ENCODE results near the gene SERPIND1. TPM values are rescaled to one million over a fixed set of nuclear protein-coding genes. Genes with fewer than 3 reads are reported as not detected.
"Not testable (repeated sequence)": the region's sequence is repeated elsewhere in the genome, so short reads cannot be mapped to it uniquely, and the experiment has no call there.

Gene SERPIND1
- total and polyA plus RNA-seq, 10 of the 15 experiments (the other 5 are each of a cell fraction or from before 2014, with no cell fraction given) = 0.08 to 0.85 (median 0.38) TPM; not detected in 1

DNA sequence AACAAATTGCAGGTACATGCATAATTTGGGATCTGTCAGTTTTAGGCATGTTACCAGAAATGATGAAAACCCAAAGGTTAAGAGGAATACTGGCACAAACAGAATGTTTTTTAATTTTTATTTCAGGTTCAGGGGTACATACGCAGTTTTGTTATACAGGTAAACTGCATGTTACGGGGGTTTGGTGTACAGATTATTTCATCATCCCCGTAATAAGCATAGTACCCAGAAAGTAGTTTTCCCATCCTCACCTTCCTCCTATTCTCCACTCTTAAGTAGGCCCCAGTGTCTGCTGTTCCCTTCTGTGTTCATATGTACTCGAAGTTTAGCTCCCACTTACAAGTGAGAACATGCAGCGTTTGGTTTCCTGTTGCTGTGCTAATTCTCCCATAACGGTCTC lies 51.7 kb downstream of the SERPIND1 start (continued):
- no peak for TF ChIP-seq POLR2AphosphoS2 (IDR thresholded peaks at IDR 0.05; ENCODE audit: low read depth, low read length)
- TF ChIP-seq HCFC1 (IDR thresholded peaks at IDR 0.05; ENCODE audit: low read length) = no peak
- no peak for TF ChIP-seq DPF2 (IDR thresholded peaks at IDR 0.05)
- TF ChIP-seq, protein P1, sequence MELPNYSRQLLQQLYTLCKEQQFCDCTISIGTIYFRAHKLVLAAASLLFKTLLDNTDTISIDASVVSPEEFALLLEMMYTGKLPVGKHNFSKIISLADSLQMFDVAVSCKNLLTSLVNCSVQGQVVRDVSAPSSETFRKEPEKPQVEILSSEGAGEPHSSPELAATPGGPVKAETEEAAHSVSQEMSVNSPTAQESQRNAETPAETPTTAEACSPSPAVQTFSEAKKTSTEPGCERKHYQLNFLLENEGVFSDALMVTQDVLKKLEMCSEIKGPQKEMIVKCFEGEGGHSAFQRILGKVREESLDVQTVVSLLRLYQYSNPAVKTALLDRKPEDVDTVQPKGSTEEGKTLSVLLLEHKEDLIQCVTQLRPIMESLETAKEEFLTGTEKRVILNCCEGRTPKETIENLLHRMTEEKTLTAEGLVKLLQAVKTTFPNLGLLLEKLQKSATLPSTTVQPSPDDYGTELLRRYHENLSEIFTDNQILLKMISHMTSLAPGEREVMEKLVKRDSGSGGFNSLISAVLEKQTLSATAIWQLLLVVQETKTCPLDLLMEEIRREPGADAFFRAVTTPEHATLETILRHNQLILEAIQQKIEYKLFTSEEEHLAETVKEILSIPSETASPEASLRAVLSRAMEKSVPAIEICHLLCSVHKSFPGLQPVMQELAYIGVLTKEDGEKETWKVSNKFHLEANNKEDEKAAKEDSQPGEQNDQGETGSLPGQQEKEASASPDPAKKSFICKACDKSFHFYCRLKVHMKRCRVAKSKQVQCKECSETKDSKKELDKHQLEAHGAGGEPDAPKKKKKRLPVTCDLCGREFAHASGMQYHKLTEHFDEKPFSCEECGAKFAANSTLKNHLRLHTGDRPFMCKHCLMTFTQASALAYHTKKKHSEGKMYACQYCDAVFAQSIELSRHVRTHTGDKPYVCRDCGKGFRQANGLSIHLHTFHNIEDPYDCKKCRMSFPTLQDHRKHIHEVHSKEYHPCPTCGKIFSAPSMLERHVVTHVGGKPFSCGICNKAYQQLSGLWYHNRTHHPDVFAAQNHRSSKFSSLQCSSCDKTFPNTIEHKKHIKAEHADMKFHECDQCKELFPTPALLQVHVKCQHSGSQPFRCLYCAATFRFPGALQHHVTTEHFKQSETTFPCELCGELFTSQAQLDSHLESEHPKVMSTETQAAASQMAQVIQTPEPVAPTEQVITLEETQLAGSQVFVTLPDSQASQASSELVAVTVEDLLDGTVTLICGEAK (IDR thresholded peaks at IDR 0.05; ENCODE audit: borderline replicate concordance) = no peak

DNA sequence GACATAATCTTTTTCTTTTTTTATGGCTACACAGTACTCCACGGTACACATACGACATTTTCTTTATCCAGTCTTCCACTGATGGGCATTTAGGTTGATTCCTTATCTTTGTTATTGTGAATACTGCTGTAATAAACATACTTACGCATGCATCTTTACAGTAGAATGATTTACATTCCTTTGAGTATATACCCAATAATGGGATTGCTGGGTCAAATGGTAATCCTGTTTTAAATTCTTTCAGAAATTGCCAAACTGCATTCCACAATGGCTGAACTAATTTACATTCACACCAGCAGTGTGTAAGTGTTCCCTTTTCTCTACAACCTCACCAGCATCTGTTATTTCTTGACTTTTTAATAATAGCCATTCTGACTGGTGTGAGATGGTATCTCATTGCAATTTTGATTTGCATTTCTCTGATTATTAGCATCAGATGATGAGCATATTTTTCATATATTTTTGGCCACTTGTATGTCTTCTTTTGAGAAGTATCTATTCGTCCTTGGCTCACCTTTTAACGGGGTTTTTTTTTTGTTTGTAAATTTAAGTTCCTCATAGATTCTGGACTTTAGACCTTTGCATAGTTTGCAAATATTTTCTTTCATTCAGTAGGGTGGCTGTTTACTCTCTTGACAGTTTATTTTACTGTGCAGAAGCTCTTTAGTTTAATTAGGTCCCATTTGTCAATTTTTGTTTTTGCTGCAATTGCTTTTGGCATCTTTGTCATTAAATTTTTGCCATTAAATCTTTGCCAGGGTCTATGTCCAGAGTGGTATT lies 52.6 kb downstream of the SERPIND1 start:
- ATAC-seq; H3K79me2 ChIP-seq (ENCODE audit: control insufficient read depth, insufficient read depth, low read length); intact Hi-C loops (cut with micrococcal nuclease; ENCODE audit: unreplicated experiment); H3K9me3 ChIP-seq (replicated peaks; ENCODE audit: control insufficient read depth, insufficient read depth, low read length); H3K4me3 ChIP-seq; DNase-seq (ENCODE audit: low read depth, low spot score); H4K20me1 ChIP-seq (ENCODE audit: control insufficient read depth, insufficient read depth); RAD21 ChIA-PET (ENCODE audit: unreplicated experiment); SMC1A ChIA-PET (ENCODE audit: uncharacterized antibody, unreplicated experiment); POLR2A ChIA-PET; H3K36me3 ChIP-seq (ENCODE audit: control insufficient read depth in 2 of 2, insufficient read depth in 2 of 2, low read length in 1 of 2); H2AFZ ChIP-seq (ENCODE audit: control insufficient read depth, low read depth, low read length); in situ Hi-C loops (cut with MboI); H3K9ac ChIP-seq (ENCODE audit: control insufficient read depth, insufficient read depth, low read length); H3K4me2 ChIP-seq (ENCODE audit: control insufficient read depth, insufficient read depth); H3K27ac ChIP-seq (ENCODE audit: control insufficient read depth, insufficient read depth); BruUV-seq (replicated peaks); H3K4me1 ChIP-seq (ENCODE audit: control insufficient read depth, insufficient read depth, low read length); H3K27me3 ChIP-seq (replicated peaks in 1 of 2; ENCODE audit: control insufficient read depth in 2 of 2, insufficient read depth in 2 of 2, low read length in 1 of 2); FAIRE-seq: not testable (repeated sequence)
- CTCF ChIA-PET = interaction anchor here (0.6 to 1.0 kb wide), 2 partner anchors 8 to 46 kb away, joined by 3 read pairs; no protein-coding TSS in a partner anchor
- 67% methylated on average over 5 of the region's 5 CpGs for WGBS (ENCODE audit: insufficient coverage, insufficient replicate concordance, low lambda C conversion rate, missing lambda C conversion rate)

All from GM12878 (cell line).